Measurements from ENCODE around the gene SRY. TPM values are rescaled to one million over a fixed set of nuclear protein-coding genes. Genes with fewer than 3 reads are reported as not detected.

SRY gene
- total RNA-seq, 2 donors from 2014 or later = 14.4 TPM; not detected in 1

DNA sequence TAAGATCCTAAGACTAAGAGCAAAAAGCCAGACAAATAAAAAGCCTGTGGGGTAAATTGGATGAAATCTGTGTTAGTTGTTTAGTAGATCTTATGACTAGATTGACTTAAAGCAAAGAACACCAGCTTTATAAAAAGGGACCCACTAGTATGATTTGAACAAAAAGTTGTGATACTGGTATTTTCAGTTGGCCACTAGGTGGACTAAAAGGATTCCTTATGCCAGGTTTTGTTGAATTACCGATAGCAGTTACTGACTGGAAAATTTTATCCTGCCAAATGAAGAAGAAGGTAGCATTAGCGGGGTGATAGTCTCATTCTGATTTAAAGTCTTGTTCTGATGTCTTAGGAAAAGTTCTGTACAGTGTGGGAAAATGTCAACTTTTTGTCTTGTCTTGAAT, 12.8 kb upstream of the SRY start:
- Mint-ChIP-seq H3K4me3 (no peak overlapping the region), H3K9me3 (no peaks in the 10 kb centered on the region), H3K4me1 (no peaks in the 10 kb centered on the region), H3K27me3 (ENCODE audit: insufficient read depth) (no peaks in the 10 kb centered on the region), H3K27ac (no peak overlapping the region), H3K36me3 (ENCODE audit: low read depth) (no peaks in the 10 kb centered on the region)
- no peak for DNase-seq
- Histone ChIP-seq H3K9me3 (ENCODE audit: control insufficient read depth, low read length) (no peaks in the 10 kb centered on the region), H3K27me3 (ENCODE audit: control insufficient read depth, insufficient read depth, low read length, poor library complexity, severe bottlenecking) (no peaks in the 10 kb centered on the region), H3K36me3 (ENCODE audit: control insufficient read depth, insufficient read depth, low read length) (no peaks in the 10 kb centered on the region), H3K9ac (ENCODE audit: extremely low read depth, low read length, poor library complexity, severe bottlenecking) (no peak overlapping the region), H3K27ac (ENCODE audit: low read depth, low read length) (no peak overlapping the region), H3K4me3 (ENCODE audit: low read length) (no peak overlapping the region), H3K4me1 (ENCODE audit: control insufficient read depth, insufficient read depth, low read length) (no peaks in the 10 kb centered on the region)
- 67 to 72% methylated on average over 2 of the region's 2 CpGs for WGBS, 2 experiments (ENCODE audit: insufficient coverage in 1 of 2, insufficient read length in 1 of 2)
- TF ChIP-seq, protein P1, sequence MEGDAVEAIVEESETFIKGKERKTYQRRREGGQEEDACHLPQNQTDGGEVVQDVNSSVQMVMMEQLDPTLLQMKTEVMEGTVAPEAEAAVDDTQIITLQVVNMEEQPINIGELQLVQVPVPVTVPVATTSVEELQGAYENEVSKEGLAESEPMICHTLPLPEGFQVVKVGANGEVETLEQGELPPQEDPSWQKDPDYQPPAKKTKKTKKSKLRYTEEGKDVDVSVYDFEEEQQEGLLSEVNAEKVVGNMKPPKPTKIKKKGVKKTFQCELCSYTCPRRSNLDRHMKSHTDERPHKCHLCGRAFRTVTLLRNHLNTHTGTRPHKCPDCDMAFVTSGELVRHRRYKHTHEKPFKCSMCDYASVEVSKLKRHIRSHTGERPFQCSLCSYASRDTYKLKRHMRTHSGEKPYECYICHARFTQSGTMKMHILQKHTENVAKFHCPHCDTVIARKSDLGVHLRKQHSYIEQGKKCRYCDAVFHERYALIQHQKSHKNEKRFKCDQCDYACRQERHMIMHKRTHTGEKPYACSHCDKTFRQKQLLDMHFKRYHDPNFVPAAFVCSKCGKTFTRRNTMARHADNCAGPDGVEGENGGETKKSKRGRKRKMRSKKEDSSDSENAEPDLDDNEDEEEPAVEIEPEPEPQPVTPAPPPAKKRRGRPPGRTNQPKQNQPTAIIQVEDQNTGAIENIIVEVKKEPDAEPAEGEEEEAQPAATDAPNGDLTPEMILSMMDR (conservative IDR thresholded peaks at IDR 0.05) = no peak

DNA sequence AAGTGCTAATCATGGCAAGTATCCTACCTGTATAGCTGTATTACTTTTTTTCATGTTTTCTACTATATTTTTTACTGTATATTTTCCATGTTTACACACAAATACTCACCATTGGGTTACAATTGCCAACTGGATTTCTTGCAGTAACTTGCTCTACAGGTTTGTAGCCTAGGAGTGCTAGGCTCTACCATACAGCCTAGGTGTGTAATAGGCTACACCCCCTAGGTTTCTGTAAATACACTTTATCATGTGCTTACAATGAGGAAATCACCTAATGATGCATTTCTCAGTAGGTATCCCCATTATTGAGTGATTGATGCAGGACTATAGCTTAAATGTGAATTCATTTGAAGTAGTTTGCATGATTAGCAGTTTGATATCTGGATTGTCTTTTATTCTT, 10.5 kb upstream of the SRY start:
- Mint-ChIP-seq H3K27me3 (ENCODE audit: insufficient read depth) (no peaks in the 10 kb centered on the region), H3K36me3 (ENCODE audit: low read depth) (no peaks in the 10 kb centered on the region), H3K9me3 (no peaks in the 10 kb centered on the region), H3K27ac (no peak overlapping the region), H3K4me3 (no peak overlapping the region), H3K4me1 (no peaks in the 10 kb centered on the region)
- H3K36me3 ChIP-seq (ENCODE audit: control insufficient read depth, insufficient read depth, low read length) = no peaks in the 10 kb centered on the region
- no peak overlapping the region for H3K27ac ChIP-seq (ENCODE audit: low read depth, low read length)
- TF ChIP-seq, protein P1 (conservative IDR thresholded peaks at IDR 0.05) = no peak
- H3K9ac ChIP-seq (ENCODE audit: extremely low read depth, low read length, poor library complexity, severe bottlenecking) = no peak overlapping the region
- no peak for DNase-seq
- H3K27me3 ChIP-seq (ENCODE audit: control insufficient read depth, insufficient read depth, low read length, poor library complexity, severe bottlenecking) = no peaks in the 10 kb centered on the region
- no peaks in the 10 kb centered on the region for H3K9me3 ChIP-seq (ENCODE audit: control insufficient read depth, low read length)
- H3K4me1 ChIP-seq (ENCODE audit: control insufficient read depth, insufficient read depth, low read length) = no peaks in the 10 kb centered on the region
- no peak overlapping the region for H3K4me3 ChIP-seq (ENCODE audit: low read length)

DNA sequence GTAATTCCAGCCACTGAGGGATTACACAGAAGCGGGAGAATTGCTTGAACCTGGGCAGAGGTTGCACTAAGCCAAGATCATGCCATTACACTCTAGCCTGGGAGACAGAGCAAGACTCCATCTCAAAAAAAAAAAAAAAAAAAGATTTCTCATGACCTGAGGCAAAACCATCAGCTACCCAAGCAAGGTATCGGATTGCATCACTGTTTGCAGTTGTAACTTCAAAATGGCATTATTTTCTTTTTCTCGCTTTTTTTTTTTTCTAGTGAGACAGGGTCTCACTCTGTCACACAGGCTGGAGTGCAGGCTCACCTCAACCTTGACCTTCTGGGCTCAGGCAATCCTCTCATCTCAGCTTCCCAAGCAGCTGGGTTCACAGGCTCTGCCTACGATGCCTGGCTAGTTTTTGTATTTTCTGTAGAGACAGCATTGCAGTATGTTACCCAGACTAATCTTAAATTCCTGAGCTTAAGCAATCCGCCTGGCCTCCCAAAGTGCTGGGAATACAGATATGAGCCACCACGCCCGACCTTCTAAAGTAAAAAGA, 9.6 kb upstream of the SRY start:
- Mint-ChIP-seq H3K4me1 (no peaks in the 10 kb centered on the region), H3K27me3 (ENCODE audit: insufficient read depth) (no peaks in the 10 kb centered on the region), H3K36me3 (ENCODE audit: low read depth) (no peaks in the 10 kb centered on the region), H3K27ac (no peak overlapping the region), H3K4me3 (no peak overlapping the region), H3K9me3 (no peaks in the 10 kb centered on the region)
- Histone ChIP-seq H3K27me3 (ENCODE audit: control insufficient read depth, insufficient read depth, low read length, poor library complexity, severe bottlenecking) (no peaks in the 10 kb centered on the region), H3K9me3 (ENCODE audit: control insufficient read depth, low read length) (no peaks in the 10 kb centered on the region), H3K27ac (ENCODE audit: low read depth, low read length) (no peak overlapping the region), H3K36me3 (ENCODE audit: control insufficient read depth, insufficient read depth, low read length) (no peaks in the 10 kb centered on the region), H3K9ac (ENCODE audit: extremely low read depth, low read length, poor library complexity, severe bottlenecking) (no peak overlapping the region), H3K4me1 (ENCODE audit: control insufficient read depth, insufficient read depth, low read length) (no peaks in the 10 kb centered on the region), H3K4me3 (ENCODE audit: low read length) (no peak overlapping the region)
- no peak for DNase-seq
- TF ChIP-seq, protein P1 (conservative IDR thresholded peaks at IDR 0.05) = no peak
- WGBS, 2 experiments (ENCODE audit: insufficient coverage in 1 of 2, insufficient read length in 1 of 2) = 60 to 89% methylated on average over 1 to 7 of the region's 7 CpGs
